HG03378 (cell line): Measurements from ENCODE around the gene LARP1B.
"Not testable (repeated sequence)": the region's sequence is repeated elsewhere in the genome, so short reads cannot be mapped to it uniquely, and the experiment has no call there.

Experiments
- ATAC-seq: cut with Tn5 transposase; IDR thresholded peaks from one replicate; pipeline ENCODE4 v1.9.1; 2021; ENCODE audit warnings: mild to moderate bottlenecking, moderate library complexity; ENCODE audit not compliant: unreplicated experiment

LARP1B gene

GRCh38 chr4:128220286-128221235 lies 159.4 kb downstream of the LARP1B start:
- peak; percentile 90 for ATAC-seq

- no peak for ATAC-seq
These were observed 160.5 kb downstream of the LARP1B start for GRCh38 chr4:128221586-128221985.

- no peak for ATAC-seq
These were observed 164.0 kb downstream of the LARP1B start for GRCh38 chr4:128225148-128225547.

- ATAC-seq, result no peak
These were observed 167.0 kb downstream of the LARP1B start for GRCh38 chr4:128227991-128228571.

- ATAC-seq, result no peak
These were observed 168.0 kb downstream of the LARP1B start for GRCh38 chr4:128228845-128229795.

- ATAC-seq, result no peak
These were observed 171.6 kb downstream of the LARP1B start for GRCh38 chr4:128232719-128233118.

- no peak for ATAC-seq
These were observed 173.7 kb downstream of the LARP1B start for GRCh38 chr4:128234836-128235235.

- no peak for ATAC-seq
These were observed 179.9 kb downstream of the LARP1B start for GRCh38 chr4:128241019-128241418.

GRCh38 chr4:128241425-128241913 lies 180.4 kb downstream of the LARP1B start:
- ATAC-seq, result no peak

GRCh38 chr4:128241981-128242380 lies 180.9 kb downstream of the LARP1B start:
- no peak for ATAC-seq

GRCh38 chr4:128242601-128243000 lies 181.5 kb downstream of the LARP1B start:
- ATAC-seq, result no peak

GRCh38 chr4:128244379-128244778 lies 183.3 kb downstream of the LARP1B start:
- no peak for ATAC-seq

- not testable (repeated sequence) for ATAC-seq
These were observed 184.3 kb downstream of the LARP1B start for GRCh38 chr4:128245391-128245790.

- no peak for ATAC-seq
These were observed 186.8 kb downstream of the LARP1B start for GRCh38 chr4:128247906-128248305.

- ATAC-seq, result no peak
These were observed 188.9 kb downstream of the LARP1B start for GRCh38 chr4:128249787-128250668.

GRCh38 chr4:128255906-128256305 lies 194.8 kb downstream of the LARP1B start:
- ATAC-seq, result no peak

- no peak for ATAC-seq
These were observed 195.4 kb downstream of the LARP1B start for GRCh38 chr4:128256539-128256938.

GRCh38 chr4:128258166-128258565 lies 197.1 kb downstream of the LARP1B start:
- not testable (repeated sequence) for ATAC-seq

- not testable (repeated sequence) for ATAC-seq
These were observed 198.8 kb downstream of the LARP1B start for GRCh38 chr4:128259889-128260288.
